Esophagus mucosa (tissue), 1 donor: ENCODE results near the gene EXOC1. TPM values are rescaled to one million over a fixed set of nuclear protein-coding genes. Genes with fewer than 3 reads are reported as not detected.
"Not testable (repeated sequence)": the region's sequence is repeated elsewhere in the genome, so short reads cannot be mapped to it uniquely, and the experiment has no call there.

Experiments
- ATAC-seq: fragments of 200-7000 bp; cut with Tn5 transposase; one replicate; pipeline ENCODE4 v1.9.1; 2020
- total RNA-seq: library from RNA; stranded (reverse); gene quantifications from one replicate; pipeline ENCODE4 v1.2.4, GENCODE V29; 2023
- donor health status: DM: yes; HTN: yes; CAD: no.

EXOC1 gene
- total RNA-seq, 1 donor from 2014 or later, result 39.6 TPM

DNA sequence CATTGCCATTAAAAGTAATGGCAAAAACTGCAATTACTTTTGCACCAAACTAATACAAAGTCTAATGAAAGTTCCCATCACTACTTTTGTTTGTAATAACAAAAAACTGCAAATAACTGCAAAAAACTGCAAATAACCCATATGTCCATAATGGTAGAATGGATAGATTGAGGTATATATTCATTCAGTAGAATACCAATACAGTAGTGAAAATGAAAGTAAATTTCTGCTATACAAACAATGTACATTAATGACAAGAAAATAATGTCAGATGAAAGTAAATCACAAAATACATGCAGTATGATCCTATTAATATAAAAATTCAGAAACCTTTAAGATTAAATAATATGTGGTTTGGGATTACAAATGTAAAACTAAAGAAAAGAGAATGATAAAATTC, 54.0 kb downstream of the EXOC1 start:
- ATAC-seq, result no peak

- no peak for ATAC-seq
Observed at GRCh38 chr4:55910140-55910539, 56.7 kb downstream of the EXOC1 start.

DNA sequence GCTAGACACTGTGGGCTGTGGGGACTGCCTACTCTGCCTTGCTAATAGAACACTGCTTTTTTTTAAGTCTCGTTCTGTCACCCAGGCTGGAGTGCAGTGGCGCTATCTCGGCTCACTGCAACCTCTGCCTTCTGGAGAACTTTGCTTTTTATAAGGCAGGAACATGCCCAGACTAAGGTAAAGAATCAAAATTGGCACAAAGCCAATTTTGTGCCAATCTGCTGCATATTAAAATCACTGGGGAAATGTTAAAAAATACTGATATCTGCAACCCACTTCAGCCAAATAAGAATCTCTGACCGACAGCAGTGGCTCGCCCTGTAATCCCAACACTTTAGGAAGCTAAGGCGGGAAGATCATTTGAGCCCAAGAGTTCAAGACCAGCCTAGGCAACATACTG, 58.8 kb downstream of the EXOC1 start:
- ATAC-seq, result no peak

- ATAC-seq, result no peak
Observed at GRCh38 chr4:55920571-55920970, 67.1 kb downstream of the EXOC1 start.

- peak; percentile 45 for ATAC-seq
Observed at GRCh38 chr4:55921093-55921492, 67.6 kb downstream of the EXOC1 start.

DNA sequence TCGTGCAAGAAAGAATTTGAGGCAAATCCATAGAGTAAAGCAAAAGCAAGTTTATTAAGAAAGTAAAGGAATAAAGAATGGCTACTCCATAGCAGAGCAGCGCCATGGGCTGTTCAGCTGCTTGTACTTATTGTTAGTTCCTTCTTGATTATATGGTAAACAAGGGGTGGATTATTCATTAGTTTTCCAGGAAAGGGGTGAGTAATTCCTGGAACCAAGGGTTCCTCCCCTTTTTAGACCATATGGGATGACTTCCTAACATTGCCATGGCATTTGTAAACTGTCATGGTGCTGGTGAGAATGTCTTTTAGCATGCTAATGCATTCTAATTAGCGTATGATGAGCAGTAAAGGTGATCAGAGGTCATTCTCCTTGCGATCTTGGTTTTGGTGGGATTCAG, 71.8 kb downstream of the EXOC1 start:
- no peak for ATAC-seq

GRCh38 chr4:55926610-55927009, 73.2 kb downstream of the EXOC1 start:
- ATAC-seq, result no peak

GRCh38 chr4:55927803-55928437, 74.5 kb downstream of the EXOC1 start:
- ATAC-seq, result no peak

DNA sequence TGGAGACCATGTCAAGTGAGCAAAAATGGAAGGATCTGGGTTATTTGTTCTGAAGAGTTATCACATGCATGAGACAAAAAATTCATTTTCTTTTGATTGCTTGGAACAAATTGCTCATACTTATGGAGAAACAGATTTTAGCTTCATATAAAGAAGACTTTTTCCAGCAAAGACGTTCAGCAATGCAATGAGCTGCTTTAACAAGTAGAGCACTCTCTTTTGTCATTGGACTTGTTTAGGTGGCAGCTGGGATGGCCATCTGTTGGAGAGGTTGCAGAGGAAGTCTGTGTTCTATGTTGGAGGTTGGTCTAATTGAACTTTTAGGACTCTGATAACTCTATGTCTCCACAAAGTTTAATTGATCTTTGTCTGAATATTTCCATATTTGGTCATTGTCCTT, 75.4 kb downstream of the EXOC1 start:
- ATAC-seq, result no peak

GRCh38 chr4:55931043-55931442, 77.6 kb downstream of the EXOC1 start:
- no peak for ATAC-seq

DNA sequence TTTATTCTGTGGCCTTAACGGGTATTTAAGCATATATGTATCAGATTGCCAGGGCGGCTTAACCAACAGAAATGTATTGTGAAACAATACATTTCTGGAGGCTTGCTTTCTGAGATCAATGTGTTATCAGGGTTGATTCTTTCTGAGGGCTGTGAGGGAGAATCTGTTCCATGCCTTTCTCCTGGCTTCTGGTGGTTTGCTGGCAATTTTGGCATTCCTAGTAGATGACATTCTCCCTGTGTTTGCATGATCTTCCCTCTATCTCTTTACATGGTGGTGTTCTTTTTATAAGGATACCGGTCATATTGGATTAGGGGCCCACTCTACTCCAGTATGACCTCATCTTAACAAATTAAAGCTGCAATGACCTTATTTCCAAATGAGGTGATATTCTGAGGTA, 78.4 kb downstream of the EXOC1 start:
- ATAC-seq, result no peak

- ATAC-seq, result peak; percentile 78
Observed at GRCh38 chr4:55932511-55932910, 79.1 kb downstream of the EXOC1 start.

DNA sequence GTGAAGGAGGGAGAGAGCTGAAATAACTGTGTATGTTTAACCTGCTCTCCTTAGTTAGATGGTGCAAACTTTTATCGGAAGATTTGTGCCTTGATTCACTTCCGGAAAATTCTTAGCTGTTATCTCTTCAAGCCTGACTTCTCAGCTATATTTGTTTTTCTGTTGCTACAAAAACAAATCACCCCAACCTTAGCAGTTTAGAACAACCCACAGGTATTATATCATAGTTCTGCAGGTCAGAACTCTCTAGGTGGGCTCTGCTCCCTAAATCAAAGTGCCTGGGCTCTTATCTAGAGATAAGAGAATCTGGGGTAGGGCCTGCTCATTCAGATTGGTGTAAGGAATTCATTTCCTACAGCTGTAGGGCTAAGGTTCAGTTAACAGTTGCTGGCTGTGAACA, 80.2 kb downstream of the EXOC1 start:
- ATAC-seq, result no peak

GRCh38 chr4:55935907-55936306, 82.5 kb downstream of the EXOC1 start:
- not testable (repeated sequence) for ATAC-seq

DNA sequence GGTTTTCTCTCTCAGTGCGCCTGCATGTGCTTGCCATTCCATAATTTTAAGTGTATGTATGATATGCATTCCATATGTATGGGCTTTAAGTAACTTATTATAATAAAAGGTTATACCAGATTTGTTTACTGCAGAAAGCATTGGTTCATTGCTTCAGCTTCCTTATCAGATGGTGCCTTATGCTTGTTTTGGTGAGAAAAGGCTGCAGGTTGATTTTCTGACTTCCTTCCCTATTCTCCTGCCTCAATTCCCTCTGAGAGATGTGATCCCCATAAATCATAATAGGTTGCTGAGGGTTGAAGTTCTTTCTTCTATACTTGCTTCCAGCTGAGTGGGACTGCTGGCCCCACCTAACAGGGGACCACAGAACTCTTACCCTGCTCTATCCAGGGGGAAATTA, 85.0 kb downstream of the EXOC1 start:
- no peak for ATAC-seq

- no peak for ATAC-seq
Observed at GRCh38 chr4:55939421-55939820, 86.0 kb downstream of the EXOC1 start.

- ATAC-seq, result no peak
Observed at GRCh38 chr4:55941881-55942396, 88.5 kb downstream of the EXOC1 start.

DNA sequence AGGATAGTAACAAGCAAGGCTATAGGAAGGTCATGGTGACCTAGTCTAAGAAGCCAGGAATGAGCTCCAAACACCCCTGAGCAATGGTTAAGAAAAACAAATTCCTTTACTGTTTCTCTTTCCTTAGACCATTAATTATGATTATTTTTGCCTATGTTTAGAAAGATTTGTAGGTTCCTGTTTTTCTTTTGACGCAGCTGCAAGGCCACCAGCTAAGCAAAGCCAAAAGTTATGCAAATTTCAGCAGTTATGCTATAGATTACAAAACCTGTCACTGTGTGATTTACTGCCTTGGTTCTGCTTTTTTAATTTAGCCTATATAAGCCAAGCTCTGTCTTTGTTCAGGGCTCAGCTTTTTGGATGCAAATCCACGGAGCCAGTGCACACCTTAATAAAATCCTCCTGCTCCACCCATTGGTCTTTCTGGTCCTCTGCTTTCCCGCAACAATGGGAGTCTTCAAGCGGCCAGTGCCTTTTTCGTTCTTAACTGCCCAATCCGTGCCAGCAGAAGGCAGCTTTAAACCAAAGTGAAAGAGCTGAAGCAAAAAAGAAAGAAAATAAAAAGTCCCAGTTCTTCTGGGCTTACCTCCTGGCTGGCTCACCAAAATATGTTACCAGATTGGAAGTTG, 93.9 kb downstream of the EXOC1 start:
- ATAC-seq, result peak; percentile 43

DNA sequence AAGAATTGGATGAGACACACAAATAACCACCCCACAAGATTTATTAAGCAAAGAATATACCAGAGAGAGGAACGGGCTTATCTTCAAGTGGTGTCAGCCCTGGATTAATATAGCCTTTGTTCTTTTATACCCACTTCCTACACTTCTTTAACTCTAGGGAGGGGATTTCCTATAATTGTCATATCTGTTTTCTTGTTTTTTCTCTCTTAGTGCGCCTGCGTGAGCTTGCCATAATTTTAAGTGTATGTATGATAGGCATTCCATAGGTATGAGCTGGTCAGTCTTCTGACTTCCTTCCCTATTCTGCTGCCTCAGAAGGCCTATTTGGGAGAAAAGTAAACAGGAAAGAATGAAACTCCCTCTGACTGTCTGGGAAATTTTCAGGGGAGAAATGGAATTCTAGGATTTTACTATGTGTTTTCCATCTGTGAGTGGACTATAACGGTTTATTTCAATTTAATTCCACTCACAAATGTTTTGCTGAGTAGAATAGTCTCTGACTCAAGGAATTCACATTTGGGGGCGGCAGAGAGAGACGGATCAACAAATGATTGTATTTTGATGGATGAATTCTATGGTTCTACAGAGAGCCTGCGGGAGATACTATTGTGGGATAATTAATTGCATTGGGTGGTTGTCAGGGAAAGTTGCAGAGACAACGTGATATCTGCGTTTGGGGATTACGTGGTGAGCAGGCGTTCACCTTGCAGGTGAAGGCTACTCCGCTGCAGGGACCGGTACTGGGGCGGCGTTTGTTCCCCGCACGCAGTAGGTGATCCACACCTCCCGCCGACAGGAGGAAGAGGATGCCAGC, 94.7 kb downstream of the EXOC1 start:
- peak; percentile 43 for ATAC-seq

- peak; percentile 94 for ATAC-seq
Observed at GRCh38 chr4:55948726-55949481, 95.5 kb downstream of the EXOC1 start, which contains the start of gene CEP135. TSS of gene CEP135 (plus strand) at chr4:55948945. CDS start at chr4:55952131, 3,186 bp downstream.

DNA sequence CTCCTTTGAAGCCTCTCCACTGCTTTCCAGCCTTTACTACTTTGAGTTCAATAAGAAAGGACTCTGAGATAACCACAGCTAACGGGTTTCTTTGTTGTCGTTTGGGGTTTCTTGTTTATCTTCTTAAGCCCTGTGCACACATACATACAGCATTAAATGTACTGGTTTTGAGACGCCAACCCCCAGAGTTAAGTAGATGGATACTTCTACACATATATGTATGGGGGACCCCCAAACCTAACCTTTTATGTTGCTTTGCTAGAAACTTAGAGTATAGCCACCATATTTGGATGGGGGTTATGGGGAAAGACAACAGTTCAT, 96.0 kb downstream of the EXOC1 start:
- ATAC-seq, result no peak

DNA sequence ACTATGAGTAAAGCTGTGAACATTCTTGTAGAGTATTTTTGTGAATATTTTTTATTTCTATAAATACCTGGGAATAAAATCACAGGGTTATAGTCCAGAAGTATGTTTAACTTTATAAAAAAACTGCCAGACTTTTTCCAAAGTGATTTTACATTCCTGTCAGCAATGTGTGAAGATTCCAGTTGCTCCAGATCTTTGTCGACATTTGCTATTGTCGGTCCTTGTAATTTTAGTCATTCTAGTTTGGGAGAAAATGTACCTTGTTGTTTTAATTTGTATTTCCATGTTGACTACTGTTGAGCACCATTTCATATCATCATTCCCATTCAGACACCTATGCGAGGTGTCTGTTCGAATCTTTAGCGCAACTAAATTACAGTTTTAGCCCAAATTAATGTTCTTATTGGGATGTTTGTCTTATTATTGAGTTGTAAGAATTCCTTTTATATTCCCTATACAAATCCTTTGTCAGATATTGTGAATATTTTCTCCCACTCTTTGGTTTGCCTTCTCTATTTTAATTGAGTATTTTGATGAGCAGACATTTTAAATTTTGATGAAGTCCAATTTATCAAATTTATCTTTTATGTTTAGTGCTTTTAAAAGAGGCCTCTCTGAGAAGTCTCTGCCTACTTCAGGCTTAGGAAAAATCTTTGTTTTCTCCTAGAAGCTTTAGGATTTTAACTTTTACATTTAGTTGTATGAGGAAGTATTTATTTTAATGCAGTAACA, 97.9 kb downstream of the EXOC1 start:
- ATAC-seq, result no peak
